GM19452 (cell line): Measurements from ENCODE around the gene CPED1.
A peak's percentile ranks its signal among the peaks of the same experiment; 100 is the strongest.

Source experiments
- ATAC-seq: cut with Tn5 transposase; IDR thresholded peaks from one replicate; pipeline ENCODE4 v1.9.1; 2021; ENCODE audit not compliant: unreplicated experiment

The CPED1 gene

GRCh38 chr7:120988591-120989256 lies at the start of gene CPED1:
Gene CPED1, plus strand, starts transcription at chr7:120988711. Its CDS starts 911 bp downstream, at chr7:120989622.
- peak; percentile 53 for ATAC-seq

DNA sequence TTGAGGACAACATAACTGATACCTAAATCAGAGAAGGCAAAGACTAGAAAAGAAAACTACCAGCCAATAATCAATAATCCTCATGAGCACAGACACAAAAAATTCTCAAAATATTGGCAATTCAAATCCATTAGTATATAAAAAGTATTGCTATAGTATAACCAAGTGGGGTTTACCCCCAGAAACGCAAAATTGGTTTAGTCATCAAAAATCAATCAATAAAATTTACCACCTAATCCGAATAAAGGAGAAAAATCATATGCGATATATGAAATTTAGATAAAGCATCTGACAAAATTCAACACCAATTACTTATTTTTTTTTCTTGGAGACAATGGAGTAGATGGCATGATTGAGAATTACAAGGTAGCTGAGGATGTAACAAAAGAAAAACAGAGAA lies 49.2 kb upstream of the CPED1 start:
- no peak for ATAC-seq

GRCh38 chr7:120941064-120941463 lies 47.4 kb upstream of the CPED1 start:
- ATAC-seq = no peak

DNA sequence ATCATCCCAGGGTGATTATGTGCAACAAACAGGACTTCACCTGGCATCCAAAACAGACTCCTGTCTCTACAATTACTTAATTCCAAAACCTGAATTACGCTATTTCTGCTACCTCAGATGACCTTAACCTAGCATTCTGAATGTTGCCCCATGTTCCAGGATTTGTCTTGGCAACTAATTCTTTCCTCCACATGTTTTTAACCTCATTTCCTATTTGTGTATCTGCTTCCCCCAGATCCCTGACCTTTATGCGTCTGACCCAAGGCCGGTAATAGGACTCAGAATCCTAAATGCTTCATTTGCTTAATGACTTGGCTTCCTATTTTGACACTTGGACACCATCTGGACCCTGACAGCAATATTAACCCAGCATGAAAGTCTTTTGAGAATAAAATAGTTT lies 46.7 kb upstream of the CPED1 start:
- no peak for ATAC-seq

DNA sequence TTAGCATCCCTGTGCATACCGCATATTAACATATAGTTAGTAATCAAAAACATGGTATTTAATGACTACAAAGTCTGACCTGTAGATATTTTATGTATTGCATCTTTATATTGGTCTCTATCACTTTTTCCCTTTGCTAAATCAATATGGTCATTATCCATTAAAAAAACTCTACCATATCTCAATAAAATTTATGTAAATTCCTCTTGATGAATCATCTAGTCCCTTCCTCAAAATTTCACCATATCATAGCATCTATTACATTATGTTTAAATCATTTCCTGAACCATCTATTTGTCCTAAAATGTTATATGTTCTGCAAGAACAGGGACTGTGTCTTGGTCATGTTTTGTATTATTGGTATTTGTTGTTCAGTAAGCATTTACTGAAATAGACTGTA lies 45.6 kb upstream of the CPED1 start:
- no peak for ATAC-seq

DNA sequence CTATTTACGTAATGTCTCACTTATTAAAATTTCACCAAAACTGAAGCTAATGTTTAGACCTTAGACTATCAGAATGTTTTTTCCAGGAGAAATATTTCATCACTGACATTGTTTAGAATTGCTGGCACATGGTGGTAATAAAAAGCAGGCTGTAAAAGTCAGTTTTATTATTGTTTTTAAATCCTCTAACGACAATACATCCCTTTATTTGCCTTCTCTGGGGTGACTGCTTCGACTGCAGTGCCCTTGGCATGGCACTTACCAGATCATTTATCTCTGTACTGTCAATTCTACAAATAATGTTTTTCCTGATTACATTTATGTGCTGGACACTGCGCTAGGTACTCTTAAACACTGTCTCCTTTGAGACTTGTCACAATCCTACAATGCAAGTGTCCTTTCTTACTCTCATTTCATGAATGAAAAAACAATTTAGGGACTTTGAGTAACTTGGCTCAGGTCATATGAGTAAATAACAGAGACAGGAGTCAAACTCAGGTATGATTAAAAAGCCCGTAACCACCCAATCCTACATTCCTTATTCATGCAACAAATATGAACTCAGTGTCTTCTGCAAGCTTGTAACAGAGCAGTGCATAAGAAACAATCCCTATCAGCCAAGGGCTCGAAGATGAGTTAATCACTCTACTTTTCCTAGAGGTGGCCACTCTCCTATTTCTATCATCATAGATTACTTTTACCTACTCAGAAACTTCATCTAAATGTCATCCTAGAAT lies 43.5 kb upstream of the CPED1 start:
- no peak for ATAC-seq

DNA sequence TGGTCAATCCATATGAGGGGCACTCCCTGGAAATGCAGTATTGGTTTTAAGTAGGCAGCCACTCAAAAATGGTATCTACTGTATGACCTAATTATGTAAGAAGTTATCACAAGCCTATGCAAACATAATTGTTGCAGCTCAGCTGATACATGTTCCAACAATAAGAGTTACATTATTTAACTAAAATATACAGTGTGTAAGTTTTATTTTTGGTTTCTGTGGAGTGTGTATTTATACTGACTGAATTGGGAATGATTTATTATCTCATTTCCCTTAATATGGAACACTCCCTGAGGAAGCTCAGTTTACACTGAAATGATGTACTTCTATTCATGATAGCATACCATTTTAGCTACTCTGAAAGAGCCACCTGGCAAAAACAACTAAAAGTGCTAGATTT lies 40.5 kb upstream of the CPED1 start:
- no peak for ATAC-seq

DNA sequence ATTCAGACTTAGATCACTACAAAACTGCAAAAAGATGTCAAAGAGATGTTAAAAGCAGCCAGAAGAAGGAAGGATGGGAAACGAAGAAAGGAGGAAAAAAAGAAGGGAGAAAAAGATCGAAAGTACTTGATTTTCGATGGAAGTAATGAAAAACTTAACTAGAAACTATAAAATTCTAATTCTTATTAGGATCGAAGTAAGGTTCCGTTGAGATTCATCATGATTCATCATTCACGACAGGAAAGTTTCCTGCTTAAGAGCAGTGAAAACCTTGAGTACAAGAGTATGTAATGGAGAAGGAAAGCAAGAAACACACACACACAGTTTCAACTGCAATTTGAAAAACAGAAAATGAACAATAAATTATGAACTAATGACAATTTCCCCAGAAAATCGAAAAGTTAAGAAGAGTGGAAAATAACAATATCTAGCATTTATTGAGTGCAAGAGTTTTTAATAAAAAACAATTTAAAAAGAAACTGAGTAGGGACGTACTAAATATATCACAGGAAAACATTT lies 39.1 kb upstream of the CPED1 start:
- ATAC-seq = no peak

DNA sequence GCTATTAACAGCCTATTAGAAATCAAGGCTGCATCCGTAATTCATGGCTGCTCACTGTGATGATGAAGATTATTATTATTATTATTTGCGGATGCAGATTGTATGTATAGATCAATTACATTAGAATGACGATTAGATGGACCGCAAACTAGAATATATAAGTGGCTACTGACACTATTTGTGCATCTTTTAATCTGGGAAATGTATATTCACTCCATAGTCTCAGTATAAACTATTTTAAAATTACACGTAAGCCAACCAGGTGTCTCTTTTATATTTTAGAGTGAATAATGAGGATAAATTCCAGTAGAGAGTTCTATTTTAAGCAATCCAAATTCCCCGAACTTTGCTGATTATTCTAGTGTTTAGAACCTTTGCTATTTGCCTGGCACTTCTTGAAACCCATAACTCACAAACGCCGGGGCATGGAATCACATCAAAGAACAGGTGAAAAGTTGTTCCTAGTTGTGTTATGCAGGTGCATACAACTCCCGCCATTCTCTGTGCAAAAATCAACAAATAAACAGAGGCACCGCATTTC lies 38.4 kb upstream of the CPED1 start:
- ATAC-seq = no peak

DNA sequence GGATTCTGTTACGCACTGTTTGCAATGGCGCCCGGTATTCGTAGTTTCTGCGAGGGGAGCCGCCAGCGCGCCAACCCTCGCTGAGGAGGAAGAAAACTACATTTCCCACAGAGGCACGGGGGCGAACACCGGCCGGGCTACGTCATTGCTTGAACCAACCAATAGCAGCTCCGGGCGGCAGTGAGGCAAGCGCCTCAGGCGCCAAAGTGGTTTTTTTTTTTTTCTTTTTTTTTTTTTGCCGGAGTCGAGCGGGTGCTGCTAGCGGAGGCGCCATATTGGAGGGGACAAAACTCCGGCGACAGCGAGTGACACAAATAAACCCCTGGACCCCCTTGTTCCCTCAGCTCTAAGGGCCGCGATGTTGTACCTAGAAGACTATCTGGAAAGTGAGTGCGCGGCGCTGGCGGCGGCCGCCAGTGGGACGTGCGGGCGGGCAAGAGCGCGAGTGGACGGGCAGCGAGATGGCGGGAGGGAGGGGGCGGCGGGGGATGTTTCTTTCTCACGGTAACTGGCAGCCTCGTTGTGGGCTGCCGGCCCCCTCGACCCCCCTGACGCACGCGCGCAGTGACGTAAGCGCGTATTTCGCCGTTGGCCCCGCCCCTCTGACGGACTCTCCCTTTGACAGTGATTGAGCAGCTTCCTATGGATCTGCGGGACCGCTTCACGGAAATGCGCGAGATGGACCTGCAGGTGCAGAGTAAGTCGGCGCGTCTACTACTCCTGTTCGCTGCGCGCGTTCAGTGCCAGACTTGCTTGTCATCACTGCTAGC lies 37.8 kb upstream of the CPED1 start, which contains the start of gene ING3:
TSS of gene ING3 (plus strand) at position 239 of the 770 bp plus-strand sequence. CDS start at position 359, 120 bp downstream.
- ATAC-seq = peak; percentile 97

GRCh38 chr7:120951309-120951699 lies 37.2 kb upstream of the CPED1 start:
- ATAC-seq = no peak

GRCh38 chr7:120951826-120952225 lies 36.7 kb upstream of the CPED1 start:
- ATAC-seq = no peak

- ATAC-seq = peak; percentile 48
These were observed 32.8 kb upstream of the CPED1 start for GRCh38 chr7:120955577-120956149.

- no peak for ATAC-seq
These were observed 28.5 kb upstream of the CPED1 start for GRCh38 chr7:120959929-120960484.

DNA sequence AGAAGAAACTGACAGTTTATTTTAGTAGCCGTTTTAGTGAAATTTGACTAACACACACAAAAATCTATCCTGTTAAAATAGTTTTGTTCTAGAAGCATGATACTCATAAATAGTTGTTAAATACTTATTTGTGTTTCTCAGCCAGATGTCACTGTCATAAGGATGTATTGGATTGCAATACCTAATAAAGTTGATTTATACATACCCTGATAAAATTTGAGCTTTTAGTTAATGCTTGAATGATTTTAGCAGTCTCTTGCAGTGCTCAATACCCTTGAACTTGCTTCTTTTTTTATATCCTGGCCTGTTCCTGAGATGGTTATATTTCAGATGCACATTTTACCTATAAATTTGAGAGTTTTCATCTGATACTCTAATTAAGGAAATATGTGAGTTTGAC lies 27.8 kb upstream of the CPED1 start:
- ATAC-seq = no peak

- no peak for ATAC-seq
These were observed 26.8 kb upstream of the CPED1 start for GRCh38 chr7:120961638-120962173.

- no peak for ATAC-seq
These were observed 24.4 kb upstream of the CPED1 start for GRCh38 chr7:120964088-120964487.

DNA sequence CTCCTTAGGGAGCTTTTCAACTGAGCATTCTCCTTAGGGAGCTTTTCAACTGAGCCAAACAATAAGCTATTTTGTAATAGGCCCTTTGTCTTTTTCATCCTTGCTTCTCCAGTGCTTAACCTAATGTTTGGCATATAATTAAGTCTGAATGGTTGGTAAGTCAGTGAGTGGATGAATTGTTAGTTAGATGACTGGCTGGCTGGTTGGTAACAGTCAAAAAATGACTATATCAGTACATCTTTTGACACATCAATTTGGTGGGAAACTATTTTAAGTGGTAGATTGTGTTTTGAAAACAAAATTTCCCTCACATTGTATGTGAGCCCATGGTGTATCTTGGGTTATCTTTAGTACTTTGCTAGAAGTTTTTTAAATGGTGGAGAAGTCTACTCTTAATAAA lies 21.6 kb upstream of the CPED1 start:
- ATAC-seq = no peak

DNA sequence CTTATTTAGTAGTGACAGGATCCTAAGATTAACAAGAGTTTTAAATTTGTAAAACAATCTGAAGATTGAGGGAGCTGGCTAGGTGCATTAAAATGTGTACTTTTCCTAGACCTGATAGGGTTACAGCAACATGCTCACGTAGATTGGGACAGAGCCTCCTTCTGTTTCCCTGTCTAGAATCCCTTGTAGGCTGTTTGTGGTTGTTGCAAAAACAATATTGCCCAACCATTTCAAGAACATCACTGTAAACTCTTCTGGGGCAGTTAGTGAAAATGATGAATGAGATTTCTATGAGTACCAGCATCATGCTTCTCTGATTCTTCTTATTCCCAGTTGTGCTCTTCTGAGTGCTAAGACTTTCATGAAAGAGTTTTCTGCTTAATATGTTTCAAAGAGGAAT lies 14.7 kb upstream of the CPED1 start:
- no peak for ATAC-seq

DNA sequence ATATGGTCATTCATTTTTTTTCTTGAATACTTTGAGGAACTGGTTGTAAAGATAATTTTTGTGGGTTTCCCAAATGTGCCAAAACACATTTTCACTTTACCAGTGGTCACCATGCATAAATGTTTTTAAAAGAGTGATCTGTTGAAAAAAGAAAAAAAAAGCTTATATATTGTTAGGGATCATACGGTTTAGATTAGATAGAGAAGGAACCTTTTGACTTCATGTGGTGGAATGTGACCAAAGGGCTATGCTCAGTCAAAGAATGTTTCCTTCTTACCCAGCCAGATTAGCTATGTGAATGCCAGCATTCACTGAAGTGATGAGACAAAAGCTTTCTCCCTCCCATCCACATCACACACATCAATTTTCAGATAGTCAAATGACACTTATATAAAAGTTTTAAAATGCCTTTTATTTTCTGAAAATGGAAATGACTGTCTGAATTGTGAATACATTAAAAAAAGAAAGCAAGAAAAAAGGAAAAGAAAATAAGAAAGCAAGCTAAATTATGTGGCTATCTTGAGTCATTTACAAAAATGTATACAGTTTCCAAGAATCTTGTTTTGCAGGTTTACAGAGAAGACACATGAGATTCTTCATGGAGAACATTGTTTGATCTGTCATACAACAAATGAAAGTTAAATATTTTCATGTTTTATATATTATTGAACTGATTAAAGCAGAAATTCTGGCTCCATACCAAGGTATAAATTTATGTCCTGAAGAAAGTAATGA lies 8.6 kb upstream of the CPED1 start:
- no peak for ATAC-seq
